OCI-LY3 (cell line): ENCODE data around the gene TAS2R41.
"Not testable (repeated sequence)": the region's sequence is repeated elsewhere in the genome, so short reads cannot be mapped to it uniquely, and the experiment has no call there.

ENCODE experiments used
- H2AFZ ChIP-seq: fragments of 200-600, 300-600 bp; shearing (Covaris generic); 2 replicates; pipeline ENCODE4 v1.6.0; 2014; ENCODE audit warnings: antibody characterized with exemption, low read depth, low read length
- H3K27ac ChIP-seq: fragments of 200-600, 300-600 bp; sonication (generic); 2 replicates; pipeline ENCODE4 v1.5.1; 2014; ENCODE audit warnings: mild to moderate bottlenecking, low read length, moderate library complexity, mixed read lengths
- H3K27me3 ChIP-seq: fragments of 200-600, 300-600 bp; sonication (generic); 2 replicates; pipeline ENCODE4 v1.6.1; 2014; ENCODE audit warnings: low read depth, low read length, mixed read lengths
- H3K36me3 ChIP-seq: fragments of 200-600, 300-600 bp; sonication (generic); replicated peaks from 2 replicates; pipeline ENCODE3; 2014; ENCODE audit warnings: low read depth, low read length, mixed read lengths
- H3K4me1 ChIP-seq: fragments of 300-600, 200-600 bp; sonication (generic); 2 replicates; pipeline ENCODE4 v1.6.1; 2014; ENCODE audit warnings: low read length, mixed read lengths
- H3K4me2 ChIP-seq: fragments of 200-600, 300-600 bp; sonication (generic); 2 replicates; pipeline ENCODE4 v1.6.1; 2014; ENCODE audit warnings: low read length, mixed read lengths
- H3K4me3 ChIP-seq: fragments of 300-600, 200-600 bp; sonication (generic); 2 replicates; pipeline ENCODE4 v1.5.1; 2014; ENCODE audit warnings: antibody characterized with exemption, mild to moderate bottlenecking, low read length, moderate library complexity
- H3K79me2 ChIP-seq: fragments of 300-600, 200-600 bp; shearing (Covaris generic); 2 replicates; pipeline ENCODE4 v1.6.1; 2014; ENCODE audit warnings: mild to moderate bottlenecking, low read length, mixed read lengths
- H3K9ac ChIP-seq: fragments of 300-600, 200-600 bp; shearing (Covaris generic); 2 replicates; pipeline ENCODE4 v1.6.0; 2014; ENCODE audit warnings: mild to moderate bottlenecking, low read length, moderate library complexity
- H3K9me3 ChIP-seq: fragments of 200-600, 300-600 bp; shearing (Covaris generic); 2 replicates; pipeline ENCODE4 v1.6.1; 2014; ENCODE audit warnings: low read length, mixed read lengths; ENCODE audit not compliant: insufficient read depth
- H4K20me1 ChIP-seq: fragments of 200-600, 300-600 bp; sonication (generic); 2 replicates; pipeline ENCODE4 v1.6.1; 2016; ENCODE audit warnings: low read length, mixed read lengths; ENCODE audit not compliant: insufficient read depth
- CTCF ChIP-seq: fragments of 200-600, 300-600 bp; sonication (generic); IDR thresholded peaks from 2 replicates; pipeline ENCODE4 v1.5.1; 2014; ENCODE audit warnings: antibody characterized with exemption, low read length, low read depth
- EZH2phosphoT487 ChIP-seq: fragments of 200-600 bp; shearing (Covaris generic); IDR thresholded peaks from 2 replicates; pipeline ENCODE4 v1.6.1; 2018; ENCODE audit warnings: antibody characterized with exemption, mixed run types, low read depth

The TAS2R41 gene

GRCh38 chr7:143480501-143480900, 2.8 kb downstream of the TAS2R41 start:
- TF ChIP-seq EZH2phosphoT487 (no peak), CTCF (no peak)
- Histone ChIP-seq H3K79me2 (no peaks in the 10 kb centered on the region), H4K20me1 (no peaks in the 10 kb centered on the region), H3K4me2 (no peak overlapping the region), H3K36me3 (no peaks in the 10 kb centered on the region), H3K9me3 (no peaks in the 10 kb centered on the region), H2AFZ (no peak overlapping the region), H3K27me3 (0 out of 2 replicates have a peak, but pooled peaks cover 2% of the 10 kb centered on the region), H3K4me3 (no peak overlapping the region), H3K4me1 (no peaks in the 10 kb centered on the region), H3K9ac (no peak overlapping the region), H3K27ac (no peak overlapping the region)

GRCh38 chr7:143484119-143484518, 6.4 kb downstream of the TAS2R41 start:
- no peak overlapping the region for H3K27ac ChIP-seq
- TF ChIP-seq CTCF (no peak), EZH2phosphoT487 (no peak)
- H2AFZ ChIP-seq, result no peak overlapping the region
- H3K36me3 ChIP-seq, result no peaks in the 10 kb centered on the region
- H3K9ac ChIP-seq, result no peak overlapping the region
- H3K4me1 ChIP-seq, result peaks cover 7% of the 10 kb centered on the region; the same call in 1 of the 2 replicates
- H3K79me2 ChIP-seq, result no peaks in the 10 kb centered on the region
- H3K4me3 ChIP-seq, result no peak overlapping the region
- no peaks in the 10 kb centered on the region for H3K9me3 ChIP-seq
- H3K4me2 ChIP-seq, result no peak overlapping the region
- H3K27me3 ChIP-seq, result 0 out of 2 replicates have a peak, but pooled peaks cover 2% of the 10 kb centered on the region
- H4K20me1 ChIP-seq, result no peaks in the 10 kb centered on the region

GRCh38 chr7:143485094-143485493, 7.4 kb downstream of the TAS2R41 start:
- H3K4me1 ChIP-seq, result peaks cover 7% of the 10 kb centered on the region; the same call in 1 of the 2 replicates
- TF ChIP-seq EZH2phosphoT487 (no peak), CTCF (no peak)
- H3K9ac ChIP-seq, result no peak overlapping the region
- no peaks in the 10 kb centered on the region for H4K20me1 ChIP-seq
- no peak overlapping the region for H3K4me3 ChIP-seq
- H3K36me3 ChIP-seq, result no peaks in the 10 kb centered on the region
- no peak overlapping the region for H3K4me2 ChIP-seq
- 0 out of 2 replicates have a peak, but pooled peaks cover 2% of the 10 kb centered on the region for H3K27me3 ChIP-seq
- H3K9me3 ChIP-seq, result no peaks in the 10 kb centered on the region
- no peaks in the 10 kb centered on the region for H3K79me2 ChIP-seq
- no peak overlapping the region for H2AFZ ChIP-seq
- H3K27ac ChIP-seq, result no peak overlapping the region

- Histone ChIP-seq H3K4me1 (peaks cover 7% of the 10 kb centered on the region; the same call in 1 of the 2 replicates), H3K4me2 (no peak overlapping the region), H3K4me3 (no peak overlapping the region), H3K36me3 (no peaks in the 10 kb centered on the region), H4K20me1 (no peaks in the 10 kb centered on the region), H3K9me3 (no peaks in the 10 kb centered on the region), H3K27me3 (0 out of 2 replicates have a peak, but pooled peaks cover 2% of the 10 kb centered on the region), H3K27ac (no peak overlapping the region), H2AFZ (no peak overlapping the region), H3K79me2 (no peaks in the 10 kb centered on the region), H3K9ac (no peak overlapping the region)
- TF ChIP-seq EZH2phosphoT487, result no peak
- TF ChIP-seq CTCF, result no peak
Observed at GRCh38 chr7:143485500-143485899, 7.8 kb downstream of the TAS2R41 start.

- not testable (repeated sequence) for H3K4me3 ChIP-seq, H2AFZ ChIP-seq, H3K9me3 ChIP-seq, H3K79me2 ChIP-seq, H3K4me1 ChIP-seq, H3K4me2 ChIP-seq, H3K9ac ChIP-seq, H3K36me3 ChIP-seq, H4K20me1 ChIP-seq, H3K27ac ChIP-seq, H3K27me3 ChIP-seq
Observed at GRCh38 chr7:143486266-143486665, 8.6 kb downstream of the TAS2R41 start.
